ENCODE results near the gene BOC.

GRCh38 chr3:113297841-113298240 lies 86.5 kb downstream of the BOC start:
- no peak for TF ChIP-seq CTCF (IDR thresholded peaks at IDR 0.05; ENCODE audit: insufficient read depth, low read length)
- TF ChIP-seq REST (IDR thresholded peaks at IDR 0.05; ENCODE audit: insufficient replicate concordance, low read depth): no peak

Measured in HL-60 (cell line).